ENCODE data around the gene ODF4.
"Not testable (repeated sequence)": the region's sequence is repeated elsewhere in the genome, so short reads cannot be mapped to it uniquely, and the experiment has no call there.

ODF4 gene

DNA sequence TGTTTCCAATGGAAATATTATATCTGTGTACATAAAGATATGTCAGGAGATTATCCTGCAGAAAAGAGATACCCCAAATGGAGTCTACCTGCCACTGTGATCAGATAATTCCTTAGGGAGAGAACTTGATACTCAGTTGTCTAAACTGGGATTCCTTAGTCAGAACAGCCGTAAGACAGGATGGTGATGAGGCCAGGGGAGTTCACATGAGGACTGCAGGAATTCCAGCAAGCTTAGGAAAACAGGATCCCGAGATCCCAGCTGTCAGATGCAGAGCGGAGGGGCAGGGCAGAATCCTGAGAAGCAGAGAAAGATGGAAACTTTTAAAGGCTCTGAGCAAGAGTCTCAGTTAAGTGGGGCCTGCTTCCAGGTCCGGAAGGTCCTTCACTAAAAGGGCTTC lies 32.1 kb downstream of the ODF4 start:
- no peak for DNase-seq

DNA sequence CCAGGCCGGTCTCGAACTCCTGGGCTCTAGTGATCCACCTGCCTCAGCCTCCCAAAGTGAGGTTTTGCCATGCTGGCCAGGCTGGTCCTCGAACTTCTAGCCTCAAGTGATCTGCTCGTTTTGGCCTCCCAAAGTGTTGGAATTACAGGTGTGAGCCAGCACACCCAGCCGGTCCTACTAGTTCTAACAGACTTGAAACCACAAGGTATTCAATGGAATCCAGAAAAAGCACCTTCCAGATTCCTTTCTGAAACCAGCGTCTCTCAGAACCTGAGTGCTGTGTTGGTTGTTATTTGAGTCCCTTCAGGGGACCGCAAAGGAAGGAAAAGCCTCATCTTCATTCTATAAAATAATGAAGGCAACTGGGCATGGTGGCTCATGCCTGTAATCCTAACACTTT lies 32.8 kb downstream of the ODF4 start:
- no peak for DNase-seq

DNA sequence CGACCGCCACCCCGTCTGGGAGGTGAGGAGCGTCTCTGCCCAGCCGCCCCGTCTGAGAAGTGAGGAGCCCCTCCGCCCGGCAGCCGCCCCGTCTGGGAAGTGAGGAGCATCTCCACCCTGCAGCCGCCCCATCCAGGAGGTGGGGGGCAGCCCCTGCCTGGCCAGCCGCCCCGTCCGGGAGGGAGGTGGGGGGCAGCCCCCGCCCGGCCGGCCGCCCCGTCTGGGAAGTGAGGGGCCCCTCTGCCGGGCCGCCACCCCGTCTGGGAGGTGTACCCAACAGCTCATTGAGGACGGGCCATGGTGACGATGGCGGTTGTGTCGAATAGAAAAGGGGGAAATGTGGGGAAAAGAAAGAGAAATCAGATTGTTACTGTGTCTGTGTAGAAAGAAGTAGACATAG lies 34.2 kb downstream of the ODF4 start:
- not testable (repeated sequence) for DNase-seq

DNA sequence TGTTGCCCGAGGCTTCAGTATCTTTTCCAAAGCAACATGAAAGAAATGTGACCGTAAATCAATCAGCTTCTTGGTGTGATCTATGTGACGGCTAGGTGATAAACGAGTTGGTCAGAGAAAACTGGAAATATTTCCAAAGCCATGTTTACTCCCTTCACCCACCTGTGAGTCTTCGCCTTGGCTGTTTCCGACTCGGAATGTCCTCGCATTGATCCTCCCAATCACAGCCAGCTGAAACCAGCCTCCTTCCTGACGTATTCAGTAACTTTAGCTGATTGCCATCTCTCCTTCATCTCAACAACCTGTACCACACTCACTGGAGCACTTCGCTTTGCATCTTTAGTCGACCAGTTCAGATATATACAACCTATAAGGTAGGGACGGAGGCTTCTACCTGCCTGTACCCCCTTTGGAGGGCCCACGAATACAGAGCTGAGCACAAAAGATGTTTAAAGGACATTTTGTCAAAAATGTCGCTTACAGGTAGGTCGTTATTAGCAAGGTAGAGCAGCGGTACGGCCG lies 36.2 kb downstream of the ODF4 start:
- DNase-seq = no peak

DNA sequence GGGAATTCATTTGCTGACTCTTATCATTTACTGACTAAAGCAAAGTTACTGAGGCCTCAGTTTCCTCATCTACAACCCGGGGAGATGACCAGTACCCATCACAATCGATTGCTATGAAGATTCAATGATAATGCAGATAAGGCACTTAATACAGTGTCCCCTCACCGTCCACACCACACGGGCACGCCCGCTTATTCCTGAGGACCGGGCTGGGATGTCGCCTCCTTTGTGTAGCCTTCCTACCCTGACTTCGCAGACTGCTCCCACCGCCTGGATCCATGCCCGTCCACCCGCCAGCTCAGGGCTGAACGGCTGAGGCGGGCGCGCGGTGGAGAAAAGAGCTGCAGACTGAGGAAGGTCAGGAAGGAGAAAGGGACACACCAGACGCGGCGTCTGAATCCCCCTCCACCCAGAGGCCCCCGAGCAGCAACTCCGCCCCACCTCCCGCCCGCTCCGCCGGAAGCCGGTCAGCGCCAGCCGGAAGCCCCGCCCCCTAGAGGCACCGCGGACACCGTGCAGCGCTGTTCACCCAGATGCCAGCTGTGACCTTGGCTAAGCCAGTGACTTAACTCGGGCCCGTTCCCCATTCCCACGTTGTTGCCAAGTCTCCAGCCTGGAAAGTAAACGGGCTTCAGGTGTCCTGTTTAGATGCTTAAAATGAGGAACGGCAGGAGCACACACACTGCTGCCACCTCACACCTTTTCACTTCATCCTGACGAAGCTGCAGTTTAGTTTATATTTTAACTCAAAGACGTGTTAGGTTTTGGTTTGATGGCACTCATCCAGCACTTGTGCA lies 36.8 kb downstream of the ODF4 start, which contains the start of gene KRABD2:
TSS of gene KRABD2 (minus strand) at position 434 of the 797 bp plus-strand sequence.
- peak; percentile 93 to 94 for DNase-seq

DNA sequence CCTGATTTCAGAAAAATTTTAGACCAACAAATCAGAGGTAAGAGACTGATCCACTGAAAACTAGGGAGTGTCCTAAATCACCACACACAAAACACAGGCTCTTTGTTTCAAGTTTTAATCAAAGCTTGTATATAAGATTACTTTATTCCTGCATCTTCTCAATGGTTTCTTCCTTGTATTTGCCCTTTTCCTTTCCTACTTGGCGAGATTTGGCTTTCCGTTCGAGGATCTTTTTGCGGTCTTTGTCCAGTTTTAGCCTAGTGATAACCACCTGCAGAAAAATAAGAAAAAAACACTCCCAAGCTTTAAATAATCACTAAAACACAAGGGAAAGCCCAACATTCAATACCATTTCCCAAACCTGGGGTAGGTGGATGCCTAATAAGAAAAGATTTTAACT lies 37.8 kb downstream of the ODF4 start:
- DNase-seq = no peak

DNA sequence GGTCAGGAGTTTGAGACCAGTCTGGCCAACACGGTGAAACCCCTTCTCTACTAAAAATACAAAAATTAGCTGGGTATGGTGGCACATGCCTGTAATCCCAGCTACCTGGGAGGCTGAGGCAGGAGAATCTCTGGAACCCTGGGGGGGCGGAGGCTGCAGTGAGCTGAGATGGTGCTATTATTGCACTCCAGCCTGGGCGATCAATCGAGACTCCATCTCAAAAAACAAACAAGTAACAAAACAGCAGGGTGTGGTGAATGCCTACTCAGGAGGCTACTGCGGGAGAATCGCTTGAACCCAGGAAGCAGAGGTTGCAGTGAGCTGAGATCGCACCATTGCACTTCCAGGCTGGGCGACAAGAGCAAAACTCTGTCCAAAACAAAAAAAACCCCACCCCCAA lies 38.5 kb downstream of the ODF4 start:
- DNase-seq = not testable (repeated sequence)

DNA sequence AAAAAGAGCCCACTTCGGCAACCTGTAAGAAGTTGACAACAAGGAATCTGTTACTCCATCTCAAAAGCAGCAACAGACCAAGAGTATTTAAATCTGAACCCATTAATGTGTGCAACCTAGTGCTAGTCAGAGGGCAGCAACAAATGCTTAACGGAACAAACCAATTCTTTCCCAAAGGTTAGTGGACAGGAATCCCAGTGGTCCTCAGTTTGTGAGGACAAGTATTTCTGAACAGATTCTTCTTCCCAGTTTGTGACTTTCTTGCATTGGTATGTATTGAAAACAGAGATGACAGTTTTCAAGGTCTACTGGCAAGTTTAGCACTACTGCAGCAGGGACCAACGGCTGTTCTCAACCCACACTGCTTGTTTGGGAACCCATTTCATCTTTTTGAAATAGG lies 40.4 kb downstream of the ODF4 start:
- no peak for DNase-seq

DNA sequence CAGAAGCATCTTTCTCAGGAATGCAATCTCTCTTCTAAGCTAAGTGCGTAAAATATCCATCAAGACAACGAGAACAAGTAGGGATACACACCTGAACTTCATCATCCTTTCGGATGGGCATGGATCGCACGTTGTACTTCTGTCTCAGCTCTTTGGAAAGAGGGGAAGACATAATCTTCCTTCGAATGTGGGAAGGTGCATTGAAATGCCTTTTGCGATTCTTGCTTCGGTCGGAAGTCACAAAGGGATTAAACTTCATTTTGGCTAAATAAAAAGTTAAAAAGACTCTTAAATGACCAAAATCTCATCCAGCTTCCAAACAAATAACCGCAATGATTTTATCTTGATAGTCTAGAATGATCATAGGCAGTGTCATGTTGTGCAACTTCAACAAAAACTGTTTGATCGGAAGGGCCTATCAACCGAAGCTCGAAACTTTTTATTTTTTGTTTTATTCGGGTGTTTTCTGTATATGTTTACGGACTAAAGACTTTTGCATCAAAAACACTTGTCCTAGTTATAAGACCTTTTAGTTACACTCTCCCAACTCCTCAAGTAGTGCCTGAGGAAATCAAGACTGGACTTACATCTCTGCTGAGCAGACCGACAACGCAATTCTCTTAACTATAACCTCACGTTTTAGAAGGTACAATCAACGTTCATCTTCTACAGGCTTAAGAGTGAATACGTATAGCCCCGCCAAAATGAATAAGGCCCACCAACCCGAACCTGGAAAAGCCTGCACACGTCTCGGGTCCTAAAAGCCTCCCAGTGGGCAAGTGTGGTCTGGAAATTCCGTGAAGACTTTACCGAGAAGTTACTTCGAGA lies 42.6 kb downstream of the ODF4 start:
- DNase-seq = no peak

DNA sequence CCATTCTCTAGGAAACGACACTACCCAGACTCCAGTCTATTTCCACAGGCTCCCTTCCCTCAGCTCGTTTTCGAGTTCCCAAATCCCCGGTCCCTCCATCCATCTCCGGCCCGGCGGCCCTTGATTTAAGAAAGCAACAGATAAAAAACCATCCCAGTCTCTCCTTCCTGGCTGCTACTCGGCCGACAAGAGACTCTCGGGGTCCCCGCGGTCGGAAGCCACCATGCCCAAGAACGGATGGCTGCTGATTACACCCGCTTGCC lies 43.2 kb downstream of the ODF4 start:
- no peak for DNase-seq

DNA sequence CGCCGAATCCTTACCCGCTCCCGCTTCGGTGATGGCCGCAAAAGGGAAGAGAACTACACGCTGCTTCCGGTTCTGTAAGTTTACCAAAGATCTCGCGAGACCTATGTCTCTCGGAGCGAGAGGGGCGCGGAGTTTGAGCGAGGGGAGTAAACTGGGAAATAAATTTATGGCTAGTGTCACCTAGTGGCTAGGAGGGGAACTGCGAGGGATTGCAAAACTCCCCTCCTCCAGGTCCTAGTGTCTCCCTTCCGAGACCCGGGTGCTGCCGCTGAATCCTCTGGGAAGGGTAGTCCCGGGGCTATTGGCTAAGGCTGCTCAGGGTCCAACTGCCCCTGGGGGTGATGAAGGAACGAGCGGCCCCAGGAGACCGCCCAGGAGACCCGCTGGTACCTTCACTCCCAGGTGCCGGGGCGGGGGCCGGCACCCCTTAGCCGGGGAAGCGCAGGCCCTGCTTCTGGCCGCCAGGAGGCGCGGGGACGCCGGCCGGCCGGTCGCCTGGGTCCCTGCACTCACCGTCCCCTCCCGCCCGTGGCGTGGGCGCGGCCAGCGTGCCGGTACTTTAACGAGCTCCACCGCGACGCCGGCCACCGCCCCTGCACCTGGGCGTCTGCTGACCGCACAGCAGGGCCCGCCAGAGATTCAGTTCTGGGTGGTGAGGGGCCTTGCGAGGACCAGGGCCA lies 43.6 kb downstream of the ODF4 start, which contains the start of gene RPL26:
TSS of gene RPL26 (minus strand) at position 51 of the 680 bp plus-strand sequence. CDS start 883 bp downstream, outside the sequence.
- DNase-seq = peak; percentile 93 to 96

DNA sequence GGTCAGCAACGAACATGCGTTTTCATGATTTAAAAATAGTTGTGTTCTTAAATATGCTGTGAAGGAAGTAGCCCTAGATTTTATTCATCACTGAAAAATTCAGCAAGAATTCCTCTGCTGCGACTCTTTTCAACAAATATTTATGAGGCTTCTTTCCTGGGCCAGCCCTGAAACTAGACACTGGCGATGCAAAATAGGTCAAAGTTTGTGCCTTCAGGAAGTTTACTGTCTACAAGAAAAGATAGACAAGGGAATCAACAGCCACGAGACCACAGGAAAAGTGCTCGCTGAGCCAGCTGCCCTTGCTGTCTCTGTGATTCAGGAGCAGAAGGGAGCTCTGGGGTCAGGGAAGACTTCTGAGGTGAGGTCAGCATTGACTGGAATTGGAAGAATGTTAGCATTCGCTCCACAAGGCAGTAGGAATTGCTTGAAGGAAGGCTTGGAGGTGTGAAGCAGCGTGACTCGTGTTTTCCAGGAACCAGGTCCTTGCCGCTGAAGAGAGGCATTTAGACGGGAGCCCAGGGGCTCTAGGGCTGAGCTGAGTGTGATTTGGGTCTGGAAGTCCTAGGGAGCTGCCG lies 45.2 kb downstream of the ODF4 start:
- DNase-seq = no peak

DNA sequence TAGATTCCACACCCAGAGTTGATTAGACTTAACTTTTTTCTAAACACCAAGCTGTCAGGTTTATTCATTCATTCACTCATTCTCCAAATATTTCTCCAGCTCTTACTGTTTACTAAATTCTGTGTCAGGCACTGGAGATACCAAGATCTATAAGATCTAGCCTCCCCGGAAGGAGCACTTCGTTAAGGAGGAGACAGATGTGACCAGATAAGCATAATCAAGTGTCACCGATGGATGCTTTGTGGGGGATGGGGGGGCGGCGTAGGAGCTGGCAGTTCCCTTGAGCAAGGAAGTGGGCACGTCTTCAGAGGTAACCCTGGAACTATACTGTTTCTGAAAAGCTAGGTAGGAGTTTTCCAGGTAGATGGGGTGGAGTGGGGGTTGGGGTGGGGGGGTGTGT lies 47.2 kb downstream of the ODF4 start:
- DNase-seq = no peak

DNA sequence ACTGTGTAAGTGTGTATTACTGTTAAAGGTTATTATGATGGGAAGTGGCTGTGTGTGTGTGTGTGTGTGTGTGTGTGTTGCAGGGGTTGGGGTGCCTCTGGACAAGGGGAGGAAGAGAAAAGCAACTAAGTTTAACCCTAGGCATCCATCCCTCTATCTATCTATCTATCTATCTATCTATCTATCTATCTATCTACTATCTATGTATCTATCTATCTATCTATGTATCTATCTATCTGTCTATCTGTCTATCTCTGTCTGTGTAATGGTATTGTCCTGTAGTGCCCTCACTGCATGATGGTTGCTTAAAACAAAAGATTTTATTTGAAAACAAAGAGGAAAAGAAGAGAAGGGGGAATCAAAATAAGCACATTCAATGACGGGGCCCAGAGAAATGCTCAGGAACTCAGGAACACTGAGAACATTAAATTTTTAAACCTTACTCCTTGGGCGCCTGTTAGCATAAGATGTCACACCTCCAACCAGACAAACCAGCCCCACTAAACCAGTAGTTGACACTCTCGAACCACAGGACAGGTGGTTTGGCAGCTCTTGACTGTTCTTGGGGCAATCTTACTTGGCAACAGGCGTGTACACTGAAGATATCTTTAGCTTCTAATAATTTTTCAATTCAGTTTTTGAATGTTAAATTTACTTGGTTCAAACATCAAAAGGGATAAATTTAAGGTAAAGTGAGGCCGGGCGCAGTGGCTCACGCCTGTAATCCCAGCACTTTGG lies 48.4 kb downstream of the ODF4 start:
- DNase-seq = no peak

DNA sequence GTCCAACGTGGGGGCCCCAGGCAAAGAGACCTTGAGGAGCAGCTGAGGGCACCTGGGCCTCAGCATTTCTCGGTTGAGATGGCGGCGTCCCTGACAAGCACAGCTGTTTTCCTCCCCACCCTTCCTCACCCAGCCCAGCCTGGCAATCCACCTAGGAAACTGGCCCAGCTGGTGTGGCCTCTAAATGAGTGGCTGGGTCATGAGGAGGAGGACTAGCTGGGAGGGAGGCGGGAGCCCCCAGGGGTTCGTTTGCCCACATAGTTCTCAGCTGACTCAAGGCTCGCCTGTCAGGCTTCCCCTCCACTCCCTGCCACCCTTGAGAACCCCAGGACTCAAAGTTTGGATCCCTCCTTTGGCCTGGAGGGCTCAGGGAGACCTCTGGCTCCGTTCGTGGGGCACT lies 52.1 kb downstream of the ODF4 start:
- DNase-seq = no peak

DNA sequence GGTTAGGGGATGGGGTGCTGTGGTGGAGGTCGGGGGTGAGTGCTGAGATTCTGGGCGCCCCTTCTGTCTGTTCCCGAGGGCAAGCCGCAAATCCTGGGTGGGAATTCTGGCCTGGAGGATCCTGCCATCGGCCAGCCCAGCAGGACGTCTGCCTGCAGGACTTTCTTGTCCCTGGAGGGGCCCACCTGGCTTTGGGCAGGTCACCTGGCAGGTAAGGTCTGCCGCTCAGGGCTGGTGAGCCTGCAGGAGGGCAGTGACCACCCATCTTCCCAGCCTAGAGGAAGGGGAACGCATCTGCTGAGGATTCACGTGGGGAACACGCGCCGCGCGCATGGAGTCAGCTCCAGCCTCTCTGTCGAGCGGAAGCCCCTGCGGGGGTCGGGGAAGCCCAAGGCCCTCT lies 52.6 kb downstream of the ODF4 start:
- no peak for DNase-seq

DNA sequence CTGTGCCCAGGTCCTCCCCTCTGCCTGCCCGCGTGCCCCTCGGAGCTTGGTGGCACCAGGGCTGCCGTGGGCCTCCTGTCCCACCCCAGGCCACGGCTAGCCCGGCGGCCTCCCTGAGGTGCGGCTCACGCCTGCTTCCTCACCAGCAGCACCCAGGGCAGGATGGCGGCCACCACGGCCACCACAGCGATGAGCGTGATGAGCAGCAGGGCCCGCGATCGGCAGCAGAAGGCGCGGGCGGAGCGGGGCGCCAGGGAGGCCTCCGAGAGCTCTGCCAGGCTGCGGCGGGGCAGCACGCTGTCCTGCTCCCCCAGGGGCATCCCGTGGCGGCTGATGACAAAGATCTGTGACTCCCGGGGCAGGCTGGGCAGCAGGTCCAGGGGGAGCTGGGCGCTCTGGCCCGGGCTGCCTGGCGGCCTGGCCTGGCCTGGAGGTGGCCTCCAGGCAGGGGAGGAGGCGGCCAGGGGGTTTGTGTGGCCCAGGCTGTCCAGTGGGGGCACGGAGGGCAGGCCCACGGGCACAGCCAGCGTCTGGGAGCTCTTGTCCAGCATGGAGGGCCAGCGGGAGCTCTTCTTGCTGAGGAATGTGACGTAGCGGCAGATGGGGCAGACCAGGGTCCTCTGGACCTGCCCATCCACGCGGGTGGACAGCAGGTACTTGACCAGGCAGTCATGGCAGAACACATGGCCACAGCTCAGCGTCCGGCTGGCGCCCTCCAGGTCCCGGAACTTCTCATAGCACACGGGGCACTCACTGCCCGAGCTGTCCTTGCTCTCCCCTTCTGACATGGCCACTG lies 53.2 kb downstream of the ODF4 start:
- no peak for DNase-seq

DNA sequence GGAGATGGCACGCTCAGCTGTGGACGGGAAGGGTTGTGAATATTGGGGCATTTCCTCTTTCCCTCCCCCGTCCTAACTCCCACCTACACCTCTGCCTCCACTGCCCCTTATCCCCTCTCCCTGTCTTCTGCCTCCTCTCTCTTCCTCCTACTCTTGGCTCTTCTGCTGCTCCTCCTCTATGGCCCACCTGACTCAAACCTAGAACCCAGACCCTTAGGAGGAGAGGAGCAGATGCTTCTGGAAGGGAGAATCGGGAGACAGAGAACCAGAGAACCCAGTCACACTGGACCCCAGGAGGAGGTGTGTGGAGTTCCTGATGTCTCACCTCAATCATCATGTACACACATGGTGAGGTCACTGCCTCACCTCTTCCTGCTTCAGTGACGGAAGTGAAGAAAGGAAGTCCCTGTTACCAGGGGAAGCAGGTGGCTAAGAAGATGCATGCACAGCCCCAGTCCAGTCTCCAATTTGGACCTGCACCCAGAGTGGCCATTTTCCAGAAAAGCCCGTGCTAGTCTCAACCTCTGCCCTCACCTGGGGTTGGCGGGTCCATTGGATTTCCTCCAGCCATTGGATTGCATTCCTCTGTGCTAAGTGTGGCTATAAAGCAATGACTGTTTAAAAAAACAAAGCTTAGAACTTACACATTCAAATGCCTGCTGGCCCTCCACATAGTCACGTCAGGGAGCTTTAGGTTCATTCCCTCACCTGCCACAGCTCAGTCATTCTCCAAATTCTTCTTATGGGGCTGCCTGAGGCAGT lies 54.0 kb downstream of the ODF4 start:
- DNase-seq = peak in 1 of 2 experiments; percentile 24

DNA sequence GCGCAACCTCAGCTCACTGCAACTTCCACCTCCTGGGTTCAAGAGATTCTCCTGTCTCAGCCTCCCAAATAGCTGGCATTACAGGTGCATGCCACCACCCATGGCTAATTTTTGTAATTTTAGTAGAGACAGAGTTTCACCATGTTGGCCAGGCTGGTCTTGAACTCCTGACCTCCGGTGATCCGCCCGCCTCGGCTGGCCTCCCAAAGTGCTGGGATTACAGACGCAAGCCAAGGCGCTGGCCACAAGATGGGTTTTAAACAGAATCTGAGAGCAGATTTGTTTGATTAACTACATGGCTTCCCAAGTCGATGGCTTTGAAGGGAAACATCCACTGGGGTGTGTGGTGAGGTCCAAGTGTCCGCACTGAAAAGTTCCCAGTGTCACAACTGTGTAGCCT lies 54.9 kb downstream of the ODF4 start:
- not testable (repeated sequence) for DNase-seq
